Choroid plexus epithelial cell (primary cell): Measurements from ENCODE around the gene AMZ2.

Experiments used
- DNase-seq: peaks from one replicate; pipeline ENCODE4 v3.0.0-alpha.2; 2010; ENCODE audit warnings: low read depth
- H3K4me3 ChIP-seq: 2 replicates; pipeline ENCODE4 v1.5.1; 2011; ENCODE audit warnings: low read depth, mild to moderate bottlenecking, control low read depth, low read length, moderate library complexity
- TF ChIP-seq, protein P1 (sequence below): conservative IDR thresholded peaks from 2 replicates; pipeline ENCODE4 v1.5.1; 2011; ENCODE audit warnings: low read depth, mild to moderate bottlenecking, control low read depth, inconsistent platforms, low read length, moderate library complexity

The AMZ2 gene

GRCh38 chr17:68301438-68301959 is 53.7 kb downstream of the AMZ2 start:
- TF ChIP-seq, protein P1, sequence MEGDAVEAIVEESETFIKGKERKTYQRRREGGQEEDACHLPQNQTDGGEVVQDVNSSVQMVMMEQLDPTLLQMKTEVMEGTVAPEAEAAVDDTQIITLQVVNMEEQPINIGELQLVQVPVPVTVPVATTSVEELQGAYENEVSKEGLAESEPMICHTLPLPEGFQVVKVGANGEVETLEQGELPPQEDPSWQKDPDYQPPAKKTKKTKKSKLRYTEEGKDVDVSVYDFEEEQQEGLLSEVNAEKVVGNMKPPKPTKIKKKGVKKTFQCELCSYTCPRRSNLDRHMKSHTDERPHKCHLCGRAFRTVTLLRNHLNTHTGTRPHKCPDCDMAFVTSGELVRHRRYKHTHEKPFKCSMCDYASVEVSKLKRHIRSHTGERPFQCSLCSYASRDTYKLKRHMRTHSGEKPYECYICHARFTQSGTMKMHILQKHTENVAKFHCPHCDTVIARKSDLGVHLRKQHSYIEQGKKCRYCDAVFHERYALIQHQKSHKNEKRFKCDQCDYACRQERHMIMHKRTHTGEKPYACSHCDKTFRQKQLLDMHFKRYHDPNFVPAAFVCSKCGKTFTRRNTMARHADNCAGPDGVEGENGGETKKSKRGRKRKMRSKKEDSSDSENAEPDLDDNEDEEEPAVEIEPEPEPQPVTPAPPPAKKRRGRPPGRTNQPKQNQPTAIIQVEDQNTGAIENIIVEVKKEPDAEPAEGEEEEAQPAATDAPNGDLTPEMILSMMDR = no peak
- DNase-seq = peak; percentile 9

GRCh38 chr17:68302066-68302564 is 54.3 kb downstream of the AMZ2 start:
- DNase-seq = peak; percentile 96
- TF ChIP-seq, protein P1 = peak; percentile 4
- no peak overlapping the region for H3K4me3 ChIP-seq

More at GRCh38 chr17:68301438-68301959, 53.7 kb downstream of the AMZ2 start:
- no peak overlapping the region for H3K4me3 ChIP-seq

DNA sequence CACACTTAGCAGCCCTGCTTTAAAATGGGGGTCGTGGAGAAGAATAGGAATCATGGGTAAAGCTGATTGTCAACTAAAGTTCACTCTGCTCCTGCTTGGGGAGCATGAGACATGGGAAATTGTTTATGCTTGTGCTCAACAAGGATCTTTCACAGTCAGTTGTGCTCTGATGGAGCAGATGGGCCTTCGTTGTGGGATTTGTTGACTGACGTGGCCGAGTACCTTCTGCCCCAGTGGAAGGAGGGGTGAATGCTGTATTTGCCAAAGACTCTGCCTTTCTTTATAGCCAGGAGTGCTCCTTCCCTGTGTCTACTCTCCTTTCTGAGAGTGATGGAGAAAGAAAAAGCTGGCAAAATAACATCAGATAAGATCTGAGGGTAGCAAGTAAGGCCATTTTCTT is 54.8 kb downstream of the AMZ2 start:
- TF ChIP-seq, protein P1 = no peak
- H3K4me3 ChIP-seq = no peak overlapping the region
- DNase-seq = no peak

DNA sequence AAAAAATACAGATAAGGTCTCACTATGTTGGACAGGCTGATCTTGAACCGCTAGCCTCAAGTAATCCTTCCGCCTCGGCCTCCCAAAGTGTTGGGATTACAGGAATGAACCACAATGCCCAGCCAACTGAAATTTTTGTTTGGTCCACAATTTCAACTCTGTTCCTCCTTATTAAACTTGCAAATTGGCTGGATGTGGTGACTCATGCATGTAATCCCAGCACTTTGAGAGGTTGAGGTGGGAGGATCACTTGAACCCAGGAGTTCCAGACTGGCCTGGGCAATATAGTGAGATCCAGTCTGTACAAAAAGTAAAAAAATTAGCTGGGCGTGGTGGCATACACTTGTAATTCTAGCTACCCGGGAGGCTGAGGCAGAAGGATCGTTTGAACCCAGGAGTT is 56.9 kb downstream of the AMZ2 start:
- TF ChIP-seq, protein P1 = no peak
- DNase-seq = no peak

GRCh38 chr17:68305142-68305541 is 57.3 kb downstream of the AMZ2 start:
- no peak overlapping the region for H3K4me3 ChIP-seq
- peak; percentile 75 for DNase-seq
- TF ChIP-seq, protein P1 = no peak

More for the DNA sequence above, 56.9 kb downstream of the AMZ2 start:
- H3K4me3 ChIP-seq = no peak overlapping the region
